Kidney (tissue), 14 donors: ENCODE results near the gene FBLN7. TPM values are rescaled to one million over a fixed set of nuclear protein-coding genes. Genes with fewer than 3 reads are reported as not detected.

Source experiments
- DNase-seq, 5 donors: peaks; one replicate each; pipeline ENCODE4 v3.0.0-alpha.2; 2013 to 2020
- FAIRE-seq: peaks from 2 replicates; lab custom pipeline; 2012; peaks lifted over from hg19 to GRCh38; lab: Jason Lieb, UNC
- H3K27ac ChIP-seq, 2 donors: one replicate each; pipeline ENCODE4 v1.7.0; 2013; ENCODE audit warnings: low read depth in 2 of 2, low read length in 2 of 2, inconsistent platforms in 1 of 2
- H3K27me3 ChIP-seq: one replicate; pipeline ENCODE4 v1.7.1; 2013; ENCODE audit warnings: low read length, inconsistent platforms; ENCODE audit not compliant: control insufficient read depth, insufficient read depth
- H3K36me3 ChIP-seq, 3 donors: one replicate each; pipeline versions ENCODE4 v1.7.0 to v1.7.1; 2013; ENCODE audit warnings: low read length in 3 of 3, control low read depth in 1 of 3, inconsistent platforms in 1 of 3; ENCODE audit not compliant: insufficient read depth in 3 of 3, control insufficient read depth in 2 of 3
- H3K4me1 ChIP-seq, 3 donors: one replicate each; pipeline versions ENCODE4 v1.7.0 to v1.7.1; 2013; ENCODE audit warnings: low read length in 3 of 3, inconsistent platforms in 1 of 3, low read depth in 1 of 3; ENCODE audit not compliant: control insufficient read depth in 2 of 3, insufficient read depth in 2 of 3
- H3K4me3 ChIP-seq, 3 donors: one replicate each; pipeline versions ENCODE4 v1.7.0 to v1.8.1; 2013; ENCODE audit warnings: low read length in 3 of 3, control low read depth in 1 of 3, inconsistent platforms in 1 of 3
- H3K9ac ChIP-seq, 3 donors: one replicate each; pipeline versions ENCODE4 v1.7.0 to v1.7.1; 2013; ENCODE audit warnings: low read length in 3 of 3, control low read depth in 1 of 3, inconsistent platforms in 1 of 3
- H3K9me3 ChIP-seq, 3 donors: one replicate each; pipeline versions ENCODE4 v1.7.0 to v1.7.1; 2013; ENCODE audit warnings: low read length in 3 of 3, control low read depth in 1 of 3, inconsistent platforms in 1 of 3; ENCODE audit not compliant: control insufficient read depth in 2 of 3, insufficient read depth in 1 of 3
- CTCF ChIP-seq: IDR thresholded peaks from 3 replicates; pipeline ENCODE4 v1.5.1; 2012; ENCODE audit warnings: mild to moderate bottlenecking, moderate library complexity, borderline replicate concordance; ENCODE audit not compliant: insufficient read depth; ENCODE audit errors: extremely low read depth
- intact Hi-C: fragments of 100-400 bp; cut with DNase I; formaldehyde crosslinking; loops from one replicate; pipeline ENCODE4 v1.11.1; 2022
- polyA plus RNA-seq: library from polyadenylated mRNA; stranded (reverse); fragments of 350-450 nt; fragmentation: Illumina TruSeq; extraction: RNeasy Lipid Tissue Mini Kit (QIAGEN cat#74804); gene quantifications from one replicate; pipeline ENCODE4 v1.2.3, GENCODE V29; 2014; ENCODE audit warnings: low read depth, low replicate concordance; ENCODE audit not compliant: insufficient read depth
- total RNA-seq: library from RNA; stranded (reverse); fragmentation: NEBNext Ultra II Directional; extraction: Animal tissue kit (Norgen Biotek cat#: 25700); gene quantifications from one replicate; pipeline ENCODE4 v1.2.1, GENCODE V29; 2021
- donor health status: control.
- donor health status: control.
- donor health status: control.
- donor health status: control.
- donor health status: control.
- donor health status: DM: yes; HTN: yes; CAD: no.
- donor health status: Normal renal cell carcinoma (clear cell type).

FBLN7 gene
- total and polyA plus RNA-seq, 2 donors from 2014 or later, result 0.71 to 4.6 TPM

DNA sequence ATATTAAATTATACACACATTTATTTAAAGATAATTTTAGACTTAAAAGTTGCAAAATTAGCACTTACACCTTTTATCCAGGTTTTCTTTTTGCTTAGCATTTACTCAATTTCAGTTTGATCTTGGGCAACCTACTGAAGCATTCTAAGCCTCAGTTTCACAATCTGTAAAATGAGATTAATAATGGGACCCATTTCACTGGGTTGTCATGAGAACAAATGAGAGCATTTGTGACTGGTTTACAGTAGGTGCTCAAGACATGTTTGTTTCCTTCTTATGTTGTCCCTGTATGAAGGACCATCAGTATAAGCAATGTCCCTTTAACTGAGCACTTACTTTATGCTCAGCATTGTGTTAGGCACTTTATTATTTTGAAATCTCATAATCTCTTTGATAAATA lies 4.8 kb upstream of the FBLN7 start:
- H3K27me3 ChIP-seq, result no peaks in the 10 kb centered on the region
- peaks cover 0 to 6% (median 0%) of the 10 kb centered on the region in 3 donors for H3K4me1 ChIP-seq
- no peak overlapping the region for H3K27ac ChIP-seq
- H3K4me3 ChIP-seq, result no peak overlapping the region
- peaks cover 0 to 4% (median 3%) of the 10 kb centered on the region in 3 donors for H3K9me3 ChIP-seq
- TF ChIP-seq CTCF, result no peak
- FAIRE-seq (no peak), DNase-seq (no peak)
- no peaks in the 10 kb centered on the region for H3K36me3 ChIP-seq
- intact Hi-C loops, result no loop called here
- H3K9ac ChIP-seq, result no peak overlapping the region

DNA sequence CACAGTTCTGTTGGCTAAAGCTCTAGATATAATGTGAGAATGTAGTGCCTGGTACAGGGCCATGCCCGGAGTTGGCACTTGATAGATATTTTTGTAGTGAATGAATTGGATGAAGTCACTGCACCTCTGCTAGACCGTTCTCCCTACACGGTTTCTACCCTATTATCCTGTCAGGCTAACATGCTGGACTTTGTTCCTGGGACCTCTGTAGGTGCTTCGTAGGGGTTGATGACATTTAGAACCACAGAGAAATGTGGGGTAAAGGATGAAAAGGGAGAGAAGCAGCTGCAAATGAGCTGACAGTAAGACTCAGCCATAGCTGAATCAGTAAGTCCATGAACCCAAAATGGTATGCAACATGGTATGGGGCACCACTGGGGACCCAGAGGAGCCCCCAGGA lies 4.1 kb upstream of the FBLN7 start:
- H3K36me3 ChIP-seq, result no peaks in the 10 kb centered on the region
- no peak overlapping the region for H3K27ac ChIP-seq
- DNase-seq, result no peak
- intact Hi-C loops, result no loop called here
- peaks cover 0 to 6% (median 0%) of the 10 kb centered on the region in 3 donors for H3K4me1 ChIP-seq
- H3K4me3 ChIP-seq, result no peak overlapping the region
- H3K9me3 ChIP-seq, result peaks cover 0 to 4% (median 0%) of the 10 kb centered on the region in 3 donors
- no peak for TF ChIP-seq CTCF
- no peak for FAIRE-seq
- no peaks in the 10 kb centered on the region for H3K27me3 ChIP-seq
- H3K9ac ChIP-seq, result no peak overlapping the region

GRCh38 chr2:112136096-112136495 lies 2.1 kb upstream of the FBLN7 start:
- TF ChIP-seq CTCF, result no peak
- intact Hi-C loops, result no loop called here
- no peak for FAIRE-seq
- no peak overlapping the region for H3K9ac ChIP-seq
- no peaks in the 10 kb centered on the region for H3K27me3 ChIP-seq
- peaks cover 0 to 4% (median 0%) of the 10 kb centered on the region in 3 donors for H3K9me3 ChIP-seq
- H3K27ac ChIP-seq, result no peak overlapping the region
- H3K4me1 ChIP-seq, result peaks cover 0 to 6% (median 0%) of the 10 kb centered on the region in 3 donors
- DNase-seq, result peak in 2 of 5 donors; percentile 14 to 37
- H3K4me3 ChIP-seq, result no peak overlapping the region
- no peaks in the 10 kb centered on the region for H3K36me3 ChIP-seq
